Raji (cell line): ENCODE results near the gene STAG1.

Experiments
- POLR2A ChIP-seq: IDR thresholded peaks from 2 replicates; pipeline ENCODE4 v1.6.1; 2011; ENCODE audit warnings: low read depth, low read length, control low read depth; ENCODE audit not compliant: insufficient read depth

Gene STAG1

GRCh38 chr3:136749091-136749490 lies 3.1 kb downstream of the STAG1 start:
- no peak for TF ChIP-seq POLR2A

- no peak for TF ChIP-seq POLR2A
Observed at GRCh38 chr3:136745916-136746315, 6.3 kb downstream of the STAG1 start.

GRCh38 chr3:136741063-136741462 lies 11.1 kb downstream of the STAG1 start:
- no peak for TF ChIP-seq POLR2A

GRCh38 chr3:136740351-136740958 lies 11.7 kb downstream of the STAG1 start:
- TF ChIP-seq POLR2A = no peak

- TF ChIP-seq POLR2A = no peak
Observed at GRCh38 chr3:136735103-136735502, 17.1 kb downstream of the STAG1 start.

GRCh38 chr3:136734382-136735070 lies 17.7 kb downstream of the STAG1 start:
- no peak for TF ChIP-seq POLR2A

GRCh38 chr3:136733317-136733833 lies 18.8 kb downstream of the STAG1 start:
- no peak for TF ChIP-seq POLR2A

GRCh38 chr3:136731274-136731884 lies 20.8 kb downstream of the STAG1 start:
- TF ChIP-seq POLR2A = no peak

GRCh38 chr3:136730595-136731273 lies 21.4 kb downstream of the STAG1 start:
- no peak for TF ChIP-seq POLR2A

- TF ChIP-seq POLR2A = no peak
Observed at GRCh38 chr3:136728918-136729317, 23.3 kb downstream of the STAG1 start.

GRCh38 chr3:136728473-136728872 lies 23.7 kb downstream of the STAG1 start:
- no peak for TF ChIP-seq POLR2A

GRCh38 chr3:136725468-136725867 lies 26.7 kb downstream of the STAG1 start:
- no peak for TF ChIP-seq POLR2A

GRCh38 chr3:136720091-136720490 lies 32.1 kb downstream of the STAG1 start:
- TF ChIP-seq POLR2A = no peak

GRCh38 chr3:136716629-136717028 lies 35.5 kb downstream of the STAG1 start:
- no peak for TF ChIP-seq POLR2A

- TF ChIP-seq POLR2A = no peak
Observed at GRCh38 chr3:136714020-136714419, 38.2 kb downstream of the STAG1 start.
